NCI-H526 (cell line): ENCODE results near the gene CTU2.

Experiments
- DNase-seq, 2 experiments: peaks; one replicate each; lab custom pipeline; 2025; lab: John Stamatoyannopoulos, UW

The CTU2 gene

GRCh38 chr16:88730632-88731607, 24.6 kb downstream of the CTU2 start:
- DNase-seq = no peak

DNA sequence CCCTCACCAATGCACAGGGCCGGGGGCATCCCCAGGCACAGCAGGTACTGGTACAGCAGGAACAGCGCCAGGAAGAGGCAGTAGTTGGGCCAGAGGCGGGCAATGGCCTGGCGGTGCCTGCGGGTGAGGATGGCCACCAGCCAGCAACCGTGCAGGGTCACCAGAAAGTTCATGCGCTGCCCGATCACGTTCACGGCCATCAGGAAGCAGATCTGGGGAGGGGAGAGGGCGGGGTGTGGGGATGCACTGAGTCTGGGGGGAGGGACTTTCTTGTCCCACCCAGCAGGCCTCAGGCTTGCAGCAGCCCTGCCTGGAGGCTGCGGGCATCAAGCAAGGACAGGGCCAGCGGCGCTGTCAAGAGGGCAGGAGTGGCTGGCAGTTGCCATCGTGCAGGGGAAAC, 25.4 kb downstream of the CTU2 start:
- DNase-seq = no peak

DNA sequence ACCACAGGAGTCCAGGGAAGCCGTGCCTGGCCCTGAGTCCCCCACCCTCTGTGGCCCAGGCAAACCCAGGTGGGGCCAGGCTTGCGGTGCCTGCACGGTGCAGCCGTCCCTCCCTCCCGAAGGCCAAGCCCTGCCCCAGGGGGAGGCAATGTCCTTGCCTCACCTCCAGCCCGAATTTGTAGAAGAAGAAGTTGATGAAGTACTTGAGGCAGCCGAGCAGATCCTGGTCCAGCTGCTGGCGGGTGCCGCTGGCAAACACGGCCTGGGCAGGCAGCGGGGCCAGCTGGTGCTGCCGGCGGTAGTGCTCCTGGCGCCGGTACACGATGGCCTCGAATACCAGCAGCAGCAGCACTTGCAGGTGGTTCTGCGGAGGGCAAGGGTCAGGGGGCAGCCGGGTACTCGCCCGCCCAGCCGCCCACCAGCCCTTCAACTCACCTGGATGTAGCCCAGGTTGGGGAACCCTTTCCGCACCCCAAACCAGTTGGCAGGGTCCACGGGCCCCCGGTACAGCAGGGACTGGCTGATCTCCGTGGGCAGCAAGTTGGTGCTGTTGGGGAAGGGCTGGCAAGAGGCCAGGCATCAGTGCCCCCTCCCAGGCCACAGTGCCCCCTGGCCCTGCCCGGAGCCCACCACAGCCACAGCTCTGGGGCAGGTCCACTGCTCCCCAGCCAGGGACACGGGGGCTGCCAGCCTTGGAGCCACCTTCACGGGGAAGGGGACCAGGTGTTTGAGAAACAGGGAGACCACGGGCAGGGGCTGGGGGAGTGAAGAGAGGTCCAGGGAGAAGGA, 26.1 kb downstream of the CTU2 start:
- DNase-seq = no peak

DNA sequence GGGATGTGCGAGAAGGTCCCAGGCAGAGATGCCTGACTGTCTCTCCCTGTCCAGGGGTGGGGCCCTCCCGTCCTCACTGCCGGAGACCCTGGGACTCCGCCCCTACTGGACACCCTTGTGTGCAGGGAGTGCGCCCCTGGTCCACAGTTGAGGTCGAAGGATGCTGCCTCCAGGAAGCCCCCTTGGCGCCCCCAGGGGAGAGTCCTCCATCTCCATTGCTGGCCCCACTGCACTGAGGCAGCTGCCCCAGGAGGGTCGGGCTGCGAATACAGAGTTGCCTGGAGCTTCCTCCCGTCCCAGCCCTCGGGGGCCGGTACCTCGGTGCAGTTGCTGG, 26.6 kb downstream of the CTU2 start:
- DNase-seq = no peak

DNA sequence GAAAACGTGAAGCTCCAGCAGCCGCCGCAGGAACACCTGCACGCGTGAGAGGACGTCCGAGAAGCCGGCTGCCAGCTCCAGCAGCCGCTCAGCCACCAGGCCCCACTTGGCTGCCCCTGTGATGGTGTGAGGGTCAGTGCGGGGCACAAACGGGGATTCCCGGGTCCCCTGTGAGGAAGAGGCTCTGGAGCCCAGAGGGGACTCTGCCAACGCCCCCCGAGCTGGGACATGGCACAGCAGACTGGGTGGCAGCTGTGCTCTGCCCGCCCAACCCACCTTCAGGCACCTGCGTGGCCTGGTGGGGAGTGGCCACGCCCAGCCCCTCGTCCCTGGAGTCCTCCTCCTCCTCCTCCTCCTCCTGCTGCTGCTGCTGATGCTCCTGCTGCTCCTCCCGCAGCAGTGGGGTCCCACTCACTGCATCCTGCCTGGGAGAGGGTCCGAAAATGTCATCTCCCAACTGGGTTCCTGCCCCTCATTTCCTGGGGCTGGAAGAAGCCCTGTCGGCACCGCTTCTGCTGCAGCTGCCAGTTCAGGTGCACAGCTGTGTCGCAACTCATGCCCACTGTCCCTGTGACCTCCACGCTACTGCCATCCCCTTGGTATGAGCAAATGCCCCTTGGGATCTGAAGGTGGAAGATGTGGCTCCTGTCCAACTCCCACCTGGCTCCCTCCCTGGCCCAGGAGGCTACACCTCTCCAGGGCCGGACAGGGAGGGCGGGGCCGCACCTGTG, 27.5 kb downstream of the CTU2 start:
- DNase-seq = no peak

DNA sequence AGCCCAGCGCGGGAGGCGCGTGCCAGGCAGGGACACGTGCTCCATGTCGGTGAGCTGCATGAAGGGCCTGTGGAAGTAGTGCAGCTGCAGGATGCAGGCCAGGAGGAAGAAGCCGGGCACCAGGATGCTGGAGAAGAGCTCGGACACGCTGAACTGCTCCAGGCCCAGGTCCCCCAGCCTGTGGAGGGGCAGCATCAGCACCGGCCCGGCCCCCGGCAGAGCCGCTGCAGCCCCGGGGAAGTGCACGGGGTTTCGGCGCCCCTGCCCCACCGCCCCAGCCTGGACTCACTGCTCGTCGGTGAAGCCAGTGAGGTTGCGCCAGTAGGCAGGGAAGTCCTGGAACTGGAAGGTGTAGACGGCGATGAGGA, 28.0 kb downstream of the CTU2 start:
- no peak for DNase-seq

- DNase-seq = no peak
These were observed 28.8 kb downstream of the CTU2 start for GRCh38 chr16:88735121-88735520.

DNA sequence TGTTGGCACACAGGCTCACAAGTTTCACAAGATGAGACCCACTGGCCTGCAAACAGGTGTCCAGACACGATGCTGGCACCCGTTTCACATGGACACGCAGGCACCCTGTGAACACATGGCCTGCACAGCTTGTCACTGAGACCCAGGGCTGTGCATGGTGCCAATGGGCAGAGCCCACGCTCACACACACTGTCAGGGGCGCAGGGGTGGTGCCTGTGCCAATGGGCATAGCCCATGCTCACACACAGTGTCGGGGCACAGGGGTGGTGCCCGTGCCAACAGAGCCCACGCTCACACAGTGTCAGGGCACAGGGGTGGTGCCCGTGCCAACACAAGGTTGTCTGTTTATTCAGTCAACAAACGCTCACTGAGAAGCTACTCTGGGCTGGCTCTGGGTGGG, 29.3 kb downstream of the CTU2 start:
- DNase-seq = no peak

DNA sequence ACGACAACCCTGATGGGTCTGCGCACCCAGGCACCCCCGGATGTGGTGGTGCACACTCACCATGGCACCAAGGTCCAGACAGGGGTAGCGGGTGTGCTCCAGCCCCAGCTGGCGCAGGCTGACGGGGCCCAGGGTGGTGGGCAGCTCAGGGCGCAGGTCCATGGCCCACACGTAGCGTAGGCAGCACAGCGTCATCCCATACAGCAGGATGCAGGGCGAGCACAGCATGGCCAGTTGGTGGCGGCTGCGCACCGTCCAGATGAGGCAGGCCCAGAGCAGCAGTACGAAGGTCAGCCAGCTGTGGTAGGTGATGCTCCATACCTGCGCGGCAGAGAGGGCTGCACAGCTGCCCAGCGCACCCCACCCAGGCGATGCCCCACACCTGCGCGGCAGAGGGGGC, 29.8 kb downstream of the CTU2 start:
- DNase-seq = no peak

- DNase-seq = no peak
These were observed 30.2 kb downstream of the CTU2 start for GRCh38 chr16:88736496-88736895.

GRCh38 chr16:88737298-88738150, 31.2 kb downstream of the CTU2 start:
- DNase-seq = peak in 1 of 2 experiments; percentile 44

DNA sequence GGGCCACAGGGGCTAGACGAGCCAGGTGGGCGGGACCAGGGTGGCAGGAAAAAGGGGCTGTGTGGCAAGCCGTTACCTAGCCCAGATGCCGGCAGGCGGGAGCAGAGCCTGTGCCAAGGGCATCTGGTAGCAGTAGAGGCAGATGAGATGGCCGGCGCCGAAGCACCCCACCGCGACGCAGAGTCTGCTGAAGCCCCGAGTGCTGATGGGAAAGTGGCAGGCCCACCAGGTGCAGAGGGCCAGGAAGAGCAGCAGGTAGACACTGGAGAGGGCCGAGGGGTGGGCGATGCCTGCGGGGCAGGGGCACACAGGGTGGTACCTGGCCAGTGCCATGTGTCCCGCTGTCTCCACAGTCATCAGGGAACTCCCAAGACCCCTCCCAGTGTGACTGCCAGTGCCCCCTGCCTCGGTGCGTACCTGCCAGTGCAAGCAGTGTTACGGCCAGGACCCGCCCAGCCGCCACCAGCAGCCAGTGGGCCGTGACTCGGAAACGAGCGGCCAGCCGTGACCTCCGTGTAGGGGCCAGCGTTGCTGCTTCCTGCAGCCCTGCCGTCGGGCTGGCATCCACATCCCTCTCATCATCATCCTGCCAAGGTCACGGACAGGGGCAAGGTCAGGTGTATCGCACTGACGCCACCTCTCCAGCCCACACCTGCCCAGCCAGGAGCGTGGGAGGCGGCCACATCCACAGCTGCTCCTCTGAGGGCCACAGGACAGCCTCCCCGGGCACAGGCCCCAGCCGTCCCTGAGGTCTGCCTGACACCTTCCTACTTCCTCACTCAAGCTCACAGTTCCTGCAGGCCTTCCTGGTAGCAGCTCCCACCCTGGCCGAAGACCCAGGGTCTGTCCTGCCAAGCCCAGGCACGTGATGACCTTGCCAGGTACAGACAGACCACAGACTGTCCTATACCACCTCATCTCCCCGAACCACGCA, 32.1 kb downstream of the CTU2 start:
- DNase-seq = peak in 1 of 2 experiments; percentile 27

DNA sequence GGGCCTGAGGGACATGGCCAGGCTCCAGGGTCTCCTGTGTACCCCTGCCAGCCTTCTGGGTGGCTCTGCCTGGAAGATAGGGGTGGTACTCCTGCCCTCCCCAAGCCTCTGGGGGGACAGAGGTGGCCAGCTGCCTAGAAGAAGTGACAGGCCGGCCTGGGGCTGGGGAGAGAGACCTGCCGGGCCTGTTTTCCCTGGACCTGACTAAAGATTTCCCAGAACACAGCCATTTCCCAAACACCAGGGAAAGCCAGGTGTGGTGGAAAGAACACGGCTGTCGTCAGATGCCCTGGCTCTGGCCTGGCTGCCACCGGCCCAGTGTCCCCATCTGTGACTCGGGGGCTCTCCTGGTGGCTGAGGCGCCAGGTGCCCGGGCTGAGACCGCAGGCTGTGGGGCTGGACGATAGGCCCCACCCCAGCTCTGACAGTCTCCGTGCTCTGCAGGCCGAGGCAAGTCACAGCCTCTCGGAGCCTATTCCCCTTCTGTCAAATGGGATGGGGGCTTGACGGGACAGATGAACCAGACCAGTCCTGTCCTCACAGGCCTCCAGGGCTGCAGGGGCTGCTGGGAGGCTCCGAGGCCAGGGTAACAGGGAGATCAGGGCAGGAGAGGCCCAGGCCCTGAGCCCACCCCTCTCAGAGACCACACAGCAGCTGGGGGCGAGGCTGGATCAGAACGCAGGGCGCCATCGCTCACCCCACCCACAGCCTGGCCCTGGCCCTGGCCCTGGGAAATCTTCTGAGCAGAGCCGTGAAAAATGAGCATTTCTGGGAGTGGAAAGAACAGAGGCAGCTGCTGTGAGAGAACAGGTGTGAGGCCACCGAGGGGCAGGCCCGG, 33.1 kb downstream of the CTU2 start:
- DNase-seq = no peak

DNA sequence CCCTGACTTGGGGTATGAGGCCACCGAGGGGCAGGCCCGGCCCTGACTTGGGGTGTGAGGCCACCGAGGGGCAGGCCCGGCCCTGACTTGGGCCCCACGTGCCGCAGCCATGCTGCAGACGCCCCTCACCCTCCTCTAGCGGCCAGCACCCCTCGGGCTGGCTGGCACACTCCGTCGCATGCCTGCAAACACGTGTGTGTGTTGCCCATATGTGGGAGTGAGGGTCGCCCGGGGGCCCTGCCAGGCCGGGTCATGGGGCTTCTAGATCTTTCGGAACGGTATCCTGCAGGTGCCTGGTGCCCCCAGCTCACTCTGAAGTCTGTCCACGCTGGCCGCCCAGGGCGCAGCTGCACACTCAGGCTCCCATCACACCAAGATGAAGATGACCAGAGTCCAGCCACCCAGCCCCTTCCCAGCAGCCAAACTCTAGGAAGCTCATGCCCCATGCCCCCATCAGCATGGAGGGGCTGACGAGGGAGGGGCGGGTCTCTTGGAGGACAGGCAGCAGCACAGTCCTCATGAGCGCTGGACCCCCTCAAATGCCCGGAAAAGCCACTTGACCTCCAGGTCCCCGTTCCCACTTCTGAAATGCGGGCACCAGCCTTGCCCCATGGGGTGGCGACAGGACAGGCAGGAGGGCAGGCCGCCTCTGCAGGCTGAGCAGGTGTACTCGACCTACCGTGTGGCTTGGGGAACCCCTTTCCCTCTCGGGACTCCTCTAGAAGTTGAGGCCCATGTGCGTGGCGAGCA, 33.8 kb downstream of the CTU2 start:
- DNase-seq = no peak

DNA sequence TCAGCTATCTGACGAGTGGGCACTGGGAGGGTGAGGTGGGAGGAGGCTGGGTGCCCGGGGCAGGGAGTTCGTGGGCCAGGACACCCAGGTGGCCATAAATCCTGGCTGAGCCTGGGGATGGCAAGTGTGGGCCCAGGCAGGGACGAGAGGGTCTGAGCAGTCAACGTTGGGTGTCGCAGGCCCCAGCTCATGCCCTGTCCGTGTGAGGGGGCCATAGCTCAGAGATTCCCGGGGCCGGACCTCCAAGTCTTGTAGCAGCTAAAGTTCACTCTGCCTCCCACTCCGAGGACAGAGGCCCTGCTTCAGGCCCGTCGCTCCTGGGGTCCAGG, 34.4 kb downstream of the CTU2 start:
- no peak for DNase-seq

- DNase-seq = no peak
These were observed 35.1 kb downstream of the CTU2 start for GRCh38 chr16:88741368-88741767.

GRCh38 chr16:88742896-88743605, 36.7 kb downstream of the CTU2 start:
- no peak for DNase-seq
